Temporal lobe (tissue), 2 donors: ENCODE results near the gene KCNH8. TPM values are rescaled to one million over a fixed set of nuclear protein-coding genes. Genes with fewer than 3 reads are reported as not detected.

Source experiments
- small RNA-seq: library from RNA; depleted of rRNA; stranded (forward); fragments of <200 nt; gene quantifications from one replicate; pipeline ENCODE3, GENCODE V24; 2014; ENCODE audit warnings: low replicate concordance
- total RNA-seq: library from RNA; depleted of rRNA; stranded (reverse); fragments of >200 nt; gene quantifications from one replicate; pipeline ENCODE4 v1.2.3, GENCODE V29; 2014

KCNH8 gene
- total RNA-seq, 1 donor from 2014 or later: 6.6 TPM

Small RNAs within 50 kb of the gene (small RNA-seq; reads per million reads assigned to genes)
- gene MIR4791: not detected
